SK-N-SH (cell line): ENCODE measurements around the gene HMGB2. TPM values are rescaled to one million over a fixed set of nuclear protein-coding genes. Genes with fewer than 3 reads are reported as not detected.

Source experiments
- CTCF ChIA-PET: fragments of 300-600, 350-600 bp; formaldehyde crosslinking; extraction: SDS; loops from one replicate; lab custom pipeline; 2021; lab: Yijun Ruan, JAX
- POLR2A ChIA-PET: fragments of 350-600 bp; sonication (Branson Sonifier 250); formaldehyde crosslinking; extraction: SDS; loops from one replicate; lab custom pipeline; 2020; ENCODE audit warnings: antibody characterized with exemption, inconsistent platforms; lab: Yijun Ruan, JAX
- DNase-seq: peaks from one replicate; pipeline ENCODE4 v3.0.0; 2012
- H2AFZ ChIP-seq: fragments of 200-600 bp; sonication (generic); 2 replicates; pipeline ENCODE4 v1.8.1; 2016; ENCODE audit warnings: antibody characterized with exemption, mild to moderate bottlenecking, low read depth
- H3F3A ChIP-seq: fragments of 200-600 bp; sonication (generic); replicated peaks from 2 replicates; pipeline ENCODE3; 2016; ENCODE audit warnings: antibody characterized with exemption, mild to moderate bottlenecking; ENCODE audit not compliant: insufficient read depth
- H3K27ac ChIP-seq, 2 experiments: fragments of 200-500 bp in 1 of 2; fragments of 200-600 bp in 1 of 2; sonication (Bioruptor generic) in 1 of 2; sonication (generic), shearing (Covaris generic) in 1 of 2; 2 replicates each; pipeline versions ENCODE4 v1.5.1 to v1.6.1; 2014 to 2016; ENCODE audit warnings: low read depth in 2 of 2, inconsistent platforms in 1 of 2, low read length in 1 of 2, mild to moderate bottlenecking in 1 of 2, mixed read lengths in 1 of 2
- H3K27me3 ChIP-seq: fragments of 200-600 bp; sonication (generic), shearing (Covaris generic); 2 replicates; pipeline ENCODE4 v1.6.1; 2016; ENCODE audit warnings: mixed run types; ENCODE audit not compliant: insufficient read depth
- H3K36me3 ChIP-seq, 2 experiments: fragments of 200-500 bp in 1 of 2; fragments of 200-600 bp in 1 of 2; sonication (Bioruptor generic) in 1 of 2; sonication (generic) in 1 of 2; replicated peaks in 1 of 2; 2 replicates each; pipeline versions ENCODE3 to v1.5.1; 2014 to 2016; ENCODE audit warnings: low read length in 1 of 2, mild to moderate bottlenecking in 1 of 2; ENCODE audit not compliant: insufficient read depth in 2 of 2, control insufficient read depth in 1 of 2
- H3K4me1 ChIP-seq, 2 experiments: fragments of 200-500 bp in 1 of 2; fragments of 200-600 bp in 1 of 2; sonication (Bioruptor generic) in 1 of 2; sonication (generic), shearing (Covaris generic) in 1 of 2; 2 replicates each; pipeline versions ENCODE4 v1.5.1 to v1.6.1; 2014 to 2016; ENCODE audit warnings: low read depth in 1 of 2, low read length in 1 of 2, mixed run types in 1 of 2; ENCODE audit not compliant: insufficient read depth in 2 of 2, control insufficient read depth in 1 of 2
- H3K4me2 ChIP-seq: fragments of 200-600 bp; sonication (generic), shearing (Covaris generic); 2 replicates; pipeline ENCODE4 v1.6.1; 2017; ENCODE audit warnings: mixed run types
- H3K4me3 ChIP-seq, 2 experiments: fragments of 200-500 bp in 1 of 2; fragments of 200-600 bp in 1 of 2; sonication (Bioruptor generic) in 1 of 2; sonication (generic), shearing (Covaris generic) in 1 of 2; 2 replicates each; pipeline versions ENCODE4 v1.5.1 to v1.8.1; 2014 to 2016; ENCODE audit warnings: low read depth in 2 of 2, inconsistent platforms in 1 of 2, low read length in 1 of 2, mild to moderate bottlenecking in 1 of 2, mixed read lengths in 1 of 2, moderate library complexity in 1 of 2
- H3K79me2 ChIP-seq: fragments of 200-600 bp; sonication (generic); 2 replicates; pipeline ENCODE4 v1.8.1; 2017; ENCODE audit warnings: mild to moderate bottlenecking; ENCODE audit not compliant: insufficient read depth
- H3K9ac ChIP-seq: fragments of 200-600 bp; sonication (generic); 2 replicates; pipeline ENCODE4 v1.6.1; 2017; ENCODE audit warnings: mixed run types
- H3K9me2 ChIP-seq: fragments of 200-600 bp; sonication (generic); 2 replicates; pipeline ENCODE4 v1.6.1; 2017; ENCODE audit warnings: mixed run types
- H3K9me3 ChIP-seq: fragments of 200-600 bp; sonication (generic); 2 replicates; pipeline ENCODE4 v1.6.1; 2017; ENCODE audit warnings: mixed run types, mild to moderate bottlenecking, moderate library complexity
- H4K20me1 ChIP-seq: fragments of 200-600 bp; sonication (generic); 2 replicates; pipeline ENCODE4 v1.6.1; 2017; ENCODE audit warnings: mild to moderate bottlenecking, mixed run types; ENCODE audit not compliant: insufficient read depth
- CTCF ChIP-seq: fragments of 200-600 bp; sonication (generic); IDR thresholded peaks from 2 replicates; pipeline ENCODE4 v1.6.1; 2017; ENCODE audit warnings: antibody characterized with exemption, mild to moderate bottlenecking, moderate library complexity
- ELF1 ChIP-seq: IDR thresholded peaks from 2 replicates; pipeline ENCODE4 v1.4.0; 2012
- EP300 ChIP-seq, 2 experiments: IDR thresholded peaks; 2 replicates each; pipeline versions ENCODE4 v1.4.0 to v1.6.1; 2012; ENCODE audit warnings: borderline replicate concordance in 1 of 2, low read depth in 1 of 2, low read length in 1 of 2
- EZH2phosphoT487 ChIP-seq: fragments of 200-600 bp; sonication (generic); IDR thresholded peaks from 2 replicates; pipeline ENCODE4 v1.6.1; 2017; ENCODE audit warnings: low read depth, mixed run types, mild to moderate bottlenecking, antibody characterized with exemption, moderate library complexity, borderline replicate concordance
- FOSL2 ChIP-seq: IDR thresholded peaks from 2 replicates; pipeline ENCODE4 v1.4.0; 2012; ENCODE audit warnings: low read depth, mild to moderate bottlenecking, moderate library complexity, borderline replicate concordance
- FOXJ3 ChIP-seq: sonication (generic); formaldehyde crosslinking; IDR thresholded peaks from 2 replicates; pipeline ENCODE4 v1.5.1; 2020; ENCODE audit warnings: mild to moderate bottlenecking, missing genetic modification reagents
- GABPA ChIP-seq: IDR thresholded peaks from 2 replicates; pipeline ENCODE4 v1.4.0; 2012; ENCODE audit warnings: low read depth, mild to moderate bottlenecking
- MAX ChIP-seq: IDR thresholded peaks from 2 replicates; pipeline ENCODE4 v1.4.0; 2012; ENCODE audit warnings: low read depth
- NFIC ChIP-seq: IDR thresholded peaks from 2 replicates; pipeline ENCODE4 v1.4.0; 2012; ENCODE audit warnings: borderline replicate concordance
- RAD21 ChIP-seq: IDR thresholded peaks from 2 replicates; pipeline ENCODE4 v1.6.1; 2012; ENCODE audit warnings: mild to moderate bottlenecking, low read length
- RXRA ChIP-seq: IDR thresholded peaks from 2 replicates; pipeline ENCODE4 v1.4.0; 2012; ENCODE audit warnings: low read depth, mild to moderate bottlenecking, borderline replicate concordance
- SIN3A ChIP-seq: IDR thresholded peaks from 2 replicates; pipeline ENCODE4 v1.6.1; 2012; ENCODE audit warnings: low read depth, mild to moderate bottlenecking, low read length, moderate library complexity, borderline replicate concordance
- TAF1 ChIP-seq: IDR thresholded peaks from 2 replicates; pipeline ENCODE4 v1.6.1; 2012; ENCODE audit warnings: low read depth, mild to moderate bottlenecking, low read length, moderate library complexity, borderline replicate concordance
- TCF12 ChIP-seq: IDR thresholded peaks from 2 replicates; pipeline ENCODE4 v1.4.0; 2012
- TEAD4 ChIP-seq: IDR thresholded peaks from 2 replicates; pipeline ENCODE4 v1.4.0; 2012; ENCODE audit warnings: mild to moderate bottlenecking, borderline replicate concordance; ENCODE audit not compliant: insufficient read depth
- USF1 ChIP-seq: IDR thresholded peaks from 2 replicates; pipeline ENCODE4 v1.4.0; 2012; ENCODE audit warnings: low read depth, borderline replicate concordance
- YY1 ChIP-seq: IDR thresholded peaks from 2 replicates; pipeline ENCODE4 v1.4.0; 2012; ENCODE audit warnings: low read depth, mild to moderate bottlenecking
- WGBS: methylation state at CpG from one replicate; pipeline ENCODE4 v1.1.6; 2017; ENCODE audit warnings: low lambda C conversion rate; 5-methylcytosine and 5-hydroxymethylcytosine counted together
- polyA plus RNA-seq, 3 experiments: library from polyadenylated mRNA; depleted of rRNA; stranded (reverse); fragments of >200 nt; gene quantifications; 2 replicates each; pipeline ENCODE4 v1.2.3, GENCODE V29; 2012

HMGB2 gene
- polyA plus RNA-seq, 1 of the 3 experiments (the other 2 are of a cell fraction), result 130 TPM

- DNase-seq, result no peak
- Histone ChIP-seq H3K4me1 (peaks cover 6 to 8% of the 10 kb centered on the region in 2 experiments; a peak in 3 of 4 replicates), H3K4me2 (peak overlapping the region; percentile 78), H3K9me2 (no peaks in the 10 kb centered on the region), H2AFZ (peak overlapping the region; percentile 31; the same call in 1 of the 2 replicates)
- CTCF ChIA-PET, result interaction anchor here (1.1 to 3.7 kb wide), 6 partner anchors 12 to 140 kb away, joined by 3 to 17 read pairs (median 4); no protein-coding TSS in a partner anchor
- TF ChIP-seq CTCF (no peak), FOSL2 (peak; percentile 35; the same call in 1 of the 2 replicates), TCF12 (peak; percentile 64)
- TF ChIP-seq, all 33 proteins: peak for 2
- peak overlapping the region; percentile 10 to 34; a peak in 3 of 4 replicates for H3K27ac ChIP-seq
- no peaks in the 10 kb centered on the region for H4K20me1 ChIP-seq
- no peaks in the 10 kb centered on the region for H3K36me3 ChIP-seq
- H3K27me3 ChIP-seq, result no peaks in the 10 kb centered on the region
- no peaks in the 10 kb centered on the region for H3K9me3 ChIP-seq
- no peak overlapping the region for H3K9ac ChIP-seq
- H3K4me3 ChIP-seq, result peak overlapping the region in 1 of 2 experiments; percentile 8; a peak in 1 of 4 replicates
- H3F3A ChIP-seq, result peaks cover 32% of the 10 kb centered on the region
- peaks cover 17% of the 10 kb centered on the region for H3K79me2 ChIP-seq
- POLR2A ChIA-PET, result interaction anchor here (1.8 kb wide), 1 partner anchor 33 kb away, joined by 12 read pairs; the partner anchor contains the start of gene HMGB2
These were observed 33.1 kb upstream of the HMGB2 start for GRCh38 chr4:173367285-173367684.

- H3K4me2 ChIP-seq, result no peak overlapping the region
- TF ChIP-seq ELF1, result no peak
- no peak for TF ChIP-seq USF1
- TF ChIP-seq RXRA, result no peak
- no peak for TF ChIP-seq RAD21
- no peak for TF ChIP-seq CTCF
- no peak for TF ChIP-seq TAF1
- TF ChIP-seq FOXJ3 (CRISPR knock-in tag), result no peak
- TF ChIP-seq NFIC, result no peak
- TF ChIP-seq EP300 (IDR thresholded peaks at IDR 0.05; ENCODE audit: borderline replicate concordance in 1 of 2, low read depth in 1 of 2, low read length in 1 of 2), result no peak
- no peak for TF ChIP-seq SIN3A
- TF ChIP-seq GABPA, result no peak
- TF ChIP-seq MAX, result no peak
- no peak for TF ChIP-seq EZH2phosphoT487
- no peak for TF ChIP-seq YY1
- TF ChIP-seq FOSL2, result no peak
- TF ChIP-seq TEAD4, result no peak
These were observed 31.3 kb upstream of the HMGB2 start for GRCh38 chr4:173365359-173365996.

More at GRCh38 chr4:173365359-173365996, 31.3 kb upstream of the HMGB2 start:
- no peak overlapping the region for H3K4me3 ChIP-seq
- no peak for DNase-seq
- H4K20me1 ChIP-seq, result no peaks in the 10 kb centered on the region
- no peaks in the 10 kb centered on the region for H3K9me2 ChIP-seq
- ChIA-PET CTCF (interaction anchor here (1.2 to 2.6 kb wide), 3 partner anchors 32 to 46 kb away, joined by 3 to 8 read pairs (median 3); no protein-coding TSS in a partner anchor), POLR2A (no interaction called here)
- peaks cover 6 to 10% of the 10 kb centered on the region in 2 experiments; a peak in 3 of 4 replicates for H3K4me1 ChIP-seq
- H3K9ac ChIP-seq, result no peak overlapping the region
- no peaks in the 10 kb centered on the region for H3K27me3 ChIP-seq
- peaks cover 25% of the 10 kb centered on the region for H3F3A ChIP-seq
- no peak overlapping the region for H3K27ac ChIP-seq
- no peaks in the 10 kb centered on the region for H3K36me3 ChIP-seq
- no peak overlapping the region for H2AFZ ChIP-seq
- WGBS, result 68% methylated on average over 2 of the region's 2 CpGs
- H3K9me3 ChIP-seq, result no peaks in the 10 kb centered on the region
- peaks cover 6% of the 10 kb centered on the region; the same call in 1 of the 2 replicates for H3K79me2 ChIP-seq
